Stimulated activated CD4-positive, alpha-beta T cell treated with anti-CD3 and anti-CD28 coated beads, Interleukin-2, amount 100 ng/mL, for 4 hours (primary cell): ENCODE data around the gene AK8.
"Not testable (repeated sequence)": the region's sequence is repeated elsewhere in the genome, so short reads cannot be mapped to it uniquely, and the experiment has no call there.

Experiments used
- DNase-seq: peaks from one replicate; pipeline ENCODE4 v3.0.0-alpha.2; 2020; ENCODE audit warnings: low read depth

Gene AK8

GRCh38 chr9:132742821-132743311 lies 135.2 kb downstream of the AK8 start:
- no peak for DNase-seq

GRCh38 chr9:132740526-132741309 lies 137.4 kb downstream of the AK8 start:
- no peak for DNase-seq

DNA sequence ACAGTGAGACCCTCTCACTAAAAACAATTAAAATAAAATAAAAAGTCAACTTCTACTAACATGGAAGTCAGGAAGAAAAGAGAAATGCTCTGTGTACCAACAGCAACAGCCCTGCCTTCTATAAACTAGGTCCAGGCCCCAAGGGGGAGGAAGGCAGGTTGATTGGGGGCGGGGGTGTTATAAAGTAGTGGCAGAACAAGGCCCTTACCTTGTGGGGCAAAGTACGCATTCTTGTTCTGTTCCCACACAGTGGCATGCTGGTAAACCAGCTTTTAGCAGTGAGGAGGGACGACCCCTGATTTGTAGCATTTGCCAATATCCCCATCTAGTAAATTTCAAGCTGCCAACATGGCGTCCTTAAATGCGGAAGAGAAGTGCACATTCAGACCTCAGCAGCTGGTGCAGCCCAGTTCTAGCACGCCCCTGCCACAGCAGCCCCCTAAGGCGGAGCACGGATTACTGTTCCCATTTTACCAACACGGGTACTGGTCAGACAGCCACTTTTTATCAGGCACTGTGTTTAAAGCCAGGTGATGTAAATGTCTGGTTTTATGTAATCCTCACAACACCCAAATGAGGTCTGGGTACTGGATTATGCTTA lies 138.3 kb downstream of the AK8 start:
- no peak for DNase-seq

- no peak for DNase-seq
Measured at GRCh38 chr9:132733260-132733815, 144.7 kb downstream of the AK8 start.

- no peak for DNase-seq
Measured at GRCh38 chr9:132732326-132733259, 145.5 kb downstream of the AK8 start.

DNA sequence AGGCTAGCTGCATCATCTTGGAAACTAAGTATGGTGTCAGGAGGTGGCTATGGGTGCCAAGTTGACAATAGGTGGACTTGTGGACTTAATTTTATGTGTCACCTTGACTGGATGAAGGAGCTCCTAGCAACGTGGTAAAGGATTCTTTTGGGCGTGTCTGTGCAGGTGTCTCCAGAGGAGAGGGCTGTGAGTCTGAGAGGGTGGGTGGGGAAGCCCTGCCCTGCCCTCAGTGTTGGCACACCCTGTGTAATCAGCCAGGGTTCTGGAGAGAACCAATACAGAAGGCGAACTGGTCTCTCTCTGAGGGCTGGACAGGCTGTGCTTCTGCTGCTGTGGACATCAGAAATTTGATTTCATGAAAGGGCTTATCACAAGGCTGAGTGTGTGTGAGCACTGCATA lies 146.9 kb downstream of the AK8 start:
- DNase-seq, result no peak

- DNase-seq, result no peak
Measured at GRCh38 chr9:132730054-132731033, 147.7 kb downstream of the AK8 start.

GRCh38 chr9:132729235-132729890 lies 148.7 kb downstream of the AK8 start:
- DNase-seq, result no peak

DNA sequence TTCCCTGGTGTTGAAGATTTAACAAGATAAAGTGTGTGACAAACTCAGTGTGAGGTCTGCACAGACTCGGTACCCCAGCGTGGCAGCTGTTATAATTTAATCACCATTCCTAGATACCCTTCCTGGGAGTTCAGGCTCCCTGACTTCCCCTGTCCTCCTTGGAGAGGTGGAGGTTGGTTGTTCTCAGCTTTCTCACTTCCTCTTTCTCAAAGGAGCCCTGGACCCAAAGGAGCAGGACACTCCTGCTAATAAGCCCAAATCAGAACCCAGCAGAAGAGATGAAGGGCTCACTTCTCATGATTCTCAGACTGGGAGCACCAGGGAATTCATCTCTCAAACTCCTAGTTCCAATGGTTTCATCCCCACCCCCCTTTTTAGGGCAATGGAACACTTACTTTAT lies 149.6 kb downstream of the AK8 start:
- DNase-seq, result no peak

GRCh38 chr9:132728071-132728470 lies 150.0 kb downstream of the AK8 start:
- no peak for DNase-seq

GRCh38 chr9:132726576-132727130 lies 151.4 kb downstream of the AK8 start:
- no peak for DNase-seq

DNA sequence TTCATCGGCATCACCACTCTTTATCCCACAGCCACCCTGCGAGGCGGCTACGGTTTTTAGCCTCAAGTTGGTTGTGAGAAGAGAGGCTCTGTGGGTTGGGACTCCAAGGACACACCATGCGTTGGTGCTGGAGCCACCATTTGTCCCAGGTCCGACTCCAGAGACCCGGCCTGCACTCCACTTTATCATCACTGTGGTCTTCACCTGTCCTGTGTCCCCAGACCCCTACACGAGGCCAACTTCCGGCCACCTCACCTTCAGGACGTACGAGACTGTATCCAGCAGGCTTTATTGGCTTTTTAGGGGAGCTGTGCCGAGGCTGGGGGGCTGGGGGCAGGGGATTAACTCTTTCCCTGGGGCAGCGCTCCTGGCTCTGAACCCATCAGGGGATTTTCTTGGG lies 152.8 kb downstream of the AK8 start:
- no peak for DNase-seq

GRCh38 chr9:132723809-132724208 lies 154.3 kb downstream of the AK8 start:
- no peak for DNase-seq

- no peak for DNase-seq
Measured at GRCh38 chr9:132722564-132723065, 155.5 kb downstream of the AK8 start.

DNA sequence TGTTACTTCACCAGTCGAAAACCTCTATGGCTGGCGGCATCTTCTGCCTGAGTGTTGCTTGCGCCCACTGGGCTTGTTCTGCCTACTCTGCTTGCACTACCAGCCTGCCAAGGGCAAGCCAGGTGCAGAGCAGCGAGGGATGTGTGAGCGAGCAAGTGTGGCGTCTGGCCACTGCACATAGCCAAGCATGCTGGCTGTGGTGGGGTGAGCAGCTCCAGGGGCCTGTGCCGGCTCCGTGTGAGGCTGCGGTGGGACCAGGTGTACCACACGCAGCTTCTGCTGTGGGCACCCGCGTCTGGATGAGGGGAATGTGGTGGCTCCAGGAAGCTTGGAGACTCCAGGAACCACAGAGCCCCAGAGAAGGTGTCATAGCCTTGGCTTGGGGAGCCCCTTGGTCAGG lies 156.4 kb downstream of the AK8 start:
- no peak for DNase-seq

GRCh38 chr9:132718381-132718928 lies 159.6 kb downstream of the AK8 start:
- not testable (repeated sequence) for DNase-seq

GRCh38 chr9:132717326-132717945 lies 160.6 kb downstream of the AK8 start:
- DNase-seq, result no peak

- DNase-seq, result no peak
Measured at GRCh38 chr9:132716007-132716406, 162.1 kb downstream of the AK8 start.

DNA sequence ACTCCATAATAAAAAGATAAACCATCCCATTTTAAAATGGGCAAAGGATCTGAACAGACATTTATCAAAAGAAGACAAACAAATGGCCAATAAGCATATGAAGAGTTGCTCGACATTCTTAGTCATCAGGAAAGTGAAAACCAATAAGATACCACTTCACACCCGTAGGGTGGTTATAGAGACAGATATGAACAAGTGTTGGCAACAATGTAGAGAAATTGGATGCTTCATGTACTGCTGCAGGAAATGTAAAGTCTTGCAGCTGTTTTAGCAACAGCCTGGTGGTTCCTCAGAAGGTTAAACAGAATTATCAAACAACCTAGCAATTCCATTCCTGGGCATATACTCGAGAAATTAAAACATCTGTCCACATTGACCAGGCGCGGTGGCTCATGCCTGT lies 165.3 kb downstream of the AK8 start:
- no peak for DNase-seq
